MM.1S (cell line): Measurements from ENCODE around the gene SPOP.

Experiments used
- CTCF ChIP-seq: fragments of 300-600 bp; sonication (generic); IDR thresholded peaks from 2 replicates; pipeline ENCODE4 v1.5.1; 2016; ENCODE audit warnings: antibody characterized with exemption, low read length, mixed read lengths
- EZH2 ChIP-seq: fragments of 300-600 bp; sonication (generic); optimal IDR thresholded peaks from 2 replicates; pipeline ENCODE3; 2017; ENCODE audit warnings: low read depth, mild to moderate bottlenecking, antibody characterized with exemption, low read length, mixed read lengths

DNA sequence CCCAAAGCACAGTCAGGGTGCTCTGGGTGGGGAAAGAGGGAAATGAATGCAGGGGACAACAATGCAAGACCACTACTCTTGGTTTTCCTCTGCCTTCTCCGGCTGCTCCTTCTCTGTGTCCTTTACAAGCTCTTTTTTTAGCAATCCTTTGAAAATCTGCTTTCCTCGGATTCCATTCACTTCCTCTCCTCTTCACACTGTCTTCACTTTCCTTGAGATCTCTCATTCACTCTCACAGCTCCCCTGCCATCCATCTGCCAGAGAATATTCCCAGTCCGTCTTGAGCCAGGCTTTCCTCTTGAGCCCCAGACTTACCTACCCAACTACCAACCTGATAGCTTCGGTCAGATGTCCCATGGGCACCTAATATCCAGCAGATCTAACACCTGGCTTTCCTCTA lies 11.0 kb upstream of the SPOP start:
- TF ChIP-seq CTCF (no peak), EZH2 (no peak)
